Central memory CD4-positive, alpha-beta T cell (primary cell): ENCODE data around the gene TM7SF2.
"Not testable (repeated sequence)": the region's sequence is repeated elsewhere in the genome, so short reads cannot be mapped to it uniquely, and the experiment has no call there.

Experiments
- DNase-seq: peaks from one replicate; pipeline ENCODE4 v3.0.0; 2022

TM7SF2 gene

DNA sequence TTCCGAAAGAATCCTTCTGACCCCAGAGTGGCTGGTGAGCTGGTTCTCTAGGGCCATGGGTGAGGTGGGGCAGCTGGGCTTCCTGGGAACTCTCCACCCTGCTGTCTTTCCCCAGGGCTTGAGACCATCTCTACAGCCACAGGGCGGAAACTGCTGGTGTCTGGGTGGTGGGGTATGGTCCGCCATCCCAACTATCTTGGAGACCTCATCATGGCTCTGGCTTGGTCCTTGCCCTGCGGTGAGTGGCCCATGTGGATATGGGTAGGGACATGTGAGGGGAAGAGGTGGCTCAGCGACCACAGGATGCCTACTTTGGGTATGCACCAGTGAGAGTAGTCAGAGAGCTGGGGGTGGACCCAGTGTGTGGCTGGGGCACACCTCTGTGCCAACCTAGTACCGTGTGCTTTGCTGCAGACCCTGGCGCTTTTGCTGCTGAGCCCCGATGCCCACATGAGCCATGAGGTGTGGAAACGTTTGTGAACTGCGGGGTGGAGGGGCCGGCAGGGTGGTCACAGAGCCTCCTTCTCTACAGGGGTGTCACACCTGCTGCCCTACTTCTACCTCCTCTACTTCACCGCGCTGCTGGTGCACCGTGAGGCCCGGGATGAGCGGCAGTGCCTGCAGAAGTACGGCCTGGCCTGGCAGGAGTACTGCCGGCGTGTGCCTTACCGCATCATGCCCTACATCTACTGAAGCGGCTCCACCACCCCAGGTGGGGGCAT, 3.9 kb downstream of the TM7SF2 start:
- DNase-seq, result no peak

DNA sequence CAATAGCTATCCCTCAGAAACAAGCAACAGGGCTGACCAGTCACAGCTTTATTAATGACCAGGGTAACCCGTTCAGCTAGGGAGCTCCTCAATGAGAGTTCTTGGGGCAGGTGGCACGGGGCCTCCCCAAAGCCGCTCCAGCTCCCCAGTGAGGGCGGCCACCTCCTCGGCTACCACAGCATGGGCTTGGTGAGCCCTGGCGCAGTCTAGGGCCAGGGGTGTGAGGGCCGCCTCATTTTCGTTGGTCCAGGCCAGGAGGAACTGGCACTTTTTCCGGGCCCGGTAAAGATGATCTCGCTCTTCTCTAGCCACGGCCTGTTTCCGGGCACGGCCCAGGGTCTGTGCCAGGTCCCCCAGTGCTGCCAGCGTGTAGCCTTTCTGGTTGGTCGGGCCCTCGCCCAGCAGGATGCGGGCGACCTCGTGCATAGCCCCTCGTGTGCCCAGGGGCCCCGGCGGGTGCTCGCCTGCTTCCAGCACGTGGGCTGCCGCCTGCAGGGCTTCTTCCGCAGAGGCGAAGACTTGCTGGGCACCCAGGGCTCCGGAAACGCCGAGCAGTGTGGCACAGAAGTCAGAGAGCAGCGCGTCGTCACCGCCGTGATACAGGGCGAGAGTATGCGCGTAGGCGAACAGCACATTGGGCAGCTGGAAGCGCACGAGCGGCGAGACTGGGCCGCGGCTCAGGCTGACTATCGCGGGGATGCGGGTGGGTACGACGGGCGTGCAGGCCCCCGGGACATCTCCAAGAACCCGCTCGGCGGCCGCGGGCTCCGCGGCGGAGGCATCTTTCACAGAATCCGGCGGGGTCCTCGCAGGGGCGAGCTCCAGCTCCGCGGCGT, 4.9 kb downstream of the TM7SF2 start:
- peak; percentile 70 for DNase-seq

DNA sequence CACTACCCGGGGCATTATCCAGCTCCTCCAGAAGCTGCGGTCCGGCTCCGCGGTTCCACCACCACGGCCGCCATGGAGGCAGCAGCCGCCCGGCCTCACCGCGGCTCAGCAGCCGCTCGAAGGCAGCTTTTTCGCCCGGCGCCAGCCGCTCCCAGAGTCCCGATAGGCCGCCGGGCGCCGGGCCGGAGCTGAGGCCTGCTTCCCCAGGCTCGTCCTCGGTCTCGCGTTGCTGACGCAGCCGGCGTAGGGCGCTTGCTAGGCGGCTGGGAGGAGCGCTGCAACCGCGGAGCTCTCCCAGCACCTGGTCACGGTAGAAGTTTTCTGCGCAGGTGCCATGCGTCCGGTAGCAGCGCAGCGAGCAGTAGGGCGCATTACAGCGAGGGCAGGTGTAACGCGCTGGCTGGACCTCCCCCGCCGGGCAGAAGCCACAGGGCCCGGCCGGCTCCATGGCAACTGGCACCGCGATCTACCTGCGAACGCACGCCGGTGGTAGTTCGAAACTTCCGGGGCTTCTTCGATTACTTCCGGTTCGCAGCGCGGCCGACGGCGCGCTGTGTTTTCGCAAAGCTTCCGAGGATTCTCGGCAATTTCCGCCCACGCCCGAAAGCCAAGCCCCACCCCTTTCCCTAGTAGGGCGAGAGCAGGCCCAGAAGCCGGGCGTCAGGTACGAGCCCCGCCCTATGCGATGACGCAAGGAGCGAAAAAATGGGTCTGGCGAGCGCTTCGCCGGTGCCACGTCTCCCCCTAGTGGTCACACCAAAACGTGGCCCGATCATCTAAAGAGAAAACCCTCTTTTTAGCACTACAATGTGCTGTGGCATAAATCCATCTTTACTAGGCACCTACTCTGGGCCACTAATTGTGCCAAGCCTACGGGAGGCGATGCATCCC, 5.8 kb downstream of the TM7SF2 start, which contains the start of gene ZNHIT2:
TSS of gene ZNHIT2 (minus strand) at position 496 of the 891 bp plus-strand sequence. CDS start at position 448, 48 bp downstream.
- DNase-seq, result peak; percentile 100

DNA sequence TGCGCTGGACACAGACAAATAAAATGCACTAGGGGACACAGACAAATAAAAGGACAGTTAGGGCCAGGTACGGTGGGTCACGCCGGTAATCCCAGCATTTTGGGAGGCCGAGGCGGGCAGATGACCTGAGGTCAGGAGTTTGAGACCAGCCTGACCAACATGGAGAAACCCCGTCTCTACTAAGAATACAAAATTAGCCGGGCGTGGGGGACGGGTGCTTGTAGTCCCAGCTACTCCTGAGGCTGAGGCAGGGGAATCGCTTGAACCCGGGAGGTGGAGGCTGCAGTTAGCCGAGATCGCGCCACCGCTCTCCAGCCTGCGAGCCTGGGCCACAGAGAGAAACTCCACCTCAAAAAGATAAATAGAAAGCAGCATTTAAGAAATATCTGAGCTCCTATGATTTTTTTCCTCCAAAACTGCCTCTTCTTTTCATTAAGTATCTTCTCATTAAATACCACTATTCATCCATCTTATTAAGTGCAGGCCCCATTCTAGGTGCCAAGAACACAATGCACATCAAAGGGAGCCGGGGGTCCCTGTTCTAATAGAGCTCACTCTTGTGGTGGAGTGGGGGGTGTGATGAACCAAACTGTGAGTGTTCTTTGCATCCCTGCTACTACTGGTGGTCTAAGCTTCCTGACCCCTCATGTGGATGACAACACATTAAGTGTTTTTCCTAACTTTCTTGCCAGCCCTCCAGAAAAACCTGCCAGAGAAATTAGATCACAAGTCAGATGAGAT, 6.6 kb downstream of the TM7SF2 start:
- DNase-seq, result no peak

DNA sequence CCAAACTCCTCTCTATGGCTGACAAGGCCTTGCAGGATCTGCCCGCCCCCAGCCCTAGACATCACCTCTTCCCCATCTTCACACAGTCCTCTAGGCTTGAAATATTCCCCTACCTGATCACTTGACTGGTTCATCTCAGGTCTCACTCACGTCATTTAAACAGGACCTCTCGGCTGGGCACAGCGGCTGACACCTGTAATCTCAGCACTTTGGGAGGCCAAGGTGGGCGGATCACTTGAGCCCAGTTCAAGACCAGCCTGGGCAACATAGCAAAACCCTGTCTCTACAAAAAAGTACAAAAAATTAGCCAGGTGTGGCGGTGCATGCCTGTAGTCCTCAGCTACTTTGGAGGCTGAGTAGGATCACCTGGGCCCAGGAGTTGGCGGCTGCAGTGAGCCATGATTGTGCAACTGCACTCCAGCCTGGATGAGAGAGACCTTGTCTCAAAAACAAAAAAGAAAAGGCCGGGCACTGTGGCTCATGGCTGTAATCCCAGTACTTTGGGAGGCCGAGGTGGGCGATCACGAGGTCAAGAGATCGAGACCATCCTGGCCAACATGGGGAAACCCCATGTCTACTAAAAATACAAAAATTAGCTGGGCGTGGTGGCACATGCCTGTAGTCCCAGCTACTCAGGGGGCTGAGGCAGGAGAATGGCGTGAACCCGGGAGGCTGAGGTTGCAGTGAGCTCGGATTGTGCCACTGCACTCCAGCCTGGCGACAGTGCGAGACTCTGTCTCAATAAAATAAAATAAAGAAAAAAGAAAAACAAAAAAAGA, 7.4 kb downstream of the TM7SF2 start:
- DNase-seq, result not testable (repeated sequence)

DNA sequence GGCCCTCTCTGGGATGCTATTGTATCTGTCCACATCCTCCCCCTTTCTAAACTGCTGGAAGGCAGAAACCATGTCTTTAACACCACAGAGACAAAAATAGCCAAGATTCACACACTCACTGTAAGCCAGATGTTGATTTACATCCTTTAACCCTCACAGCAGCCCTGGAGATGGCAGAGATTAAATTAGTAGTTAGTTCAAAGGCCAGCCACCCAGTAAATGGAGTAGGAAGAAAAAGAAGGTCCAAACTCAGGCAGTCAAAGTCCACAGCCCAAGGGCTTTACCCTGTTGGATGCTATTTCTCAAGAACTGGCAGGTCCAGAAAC, 8.0 kb downstream of the TM7SF2 start:
- DNase-seq, result no peak

DNA sequence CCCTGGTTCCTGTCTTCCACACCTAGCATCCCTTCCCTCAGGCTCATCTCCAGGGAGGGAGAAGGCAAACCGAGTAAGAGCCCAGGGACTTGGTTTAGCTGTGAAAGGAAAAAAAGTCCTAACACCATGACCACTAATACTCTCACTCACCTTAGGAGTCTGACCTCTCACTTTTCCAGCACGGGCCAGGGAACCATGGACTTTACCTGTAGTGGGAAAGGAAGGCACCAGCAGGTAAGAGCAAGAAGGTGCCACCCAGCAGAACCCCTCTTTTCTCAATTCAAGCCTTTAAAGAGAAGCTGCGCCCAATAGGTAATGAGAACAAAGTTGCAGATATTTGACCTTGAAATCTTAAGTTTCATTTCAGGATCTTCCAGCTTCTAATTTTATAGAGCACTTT, 9.2 kb downstream of the TM7SF2 start:
- DNase-seq, result no peak

DNA sequence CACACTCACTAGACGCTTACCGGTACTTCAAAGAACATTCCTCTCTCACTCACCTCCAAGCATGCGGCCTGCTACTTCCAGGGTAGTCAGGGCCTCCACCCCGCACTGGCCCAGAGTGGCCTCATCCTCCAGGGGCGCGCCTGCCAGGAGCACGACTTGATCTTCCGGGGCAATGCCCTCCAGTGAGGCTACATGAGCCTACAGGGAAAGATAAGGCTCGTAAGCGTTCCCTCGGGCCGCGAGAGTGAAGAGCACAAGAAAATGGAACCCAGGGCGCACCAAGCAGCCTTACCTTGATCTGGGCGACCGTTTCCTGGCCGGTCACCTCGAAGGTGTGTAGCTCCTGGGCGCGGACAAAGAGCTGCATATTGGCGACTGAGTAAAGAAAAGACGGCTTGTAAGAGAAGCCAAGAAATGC, 9.8 kb downstream of the TM7SF2 start:
- no peak for DNase-seq

DNA sequence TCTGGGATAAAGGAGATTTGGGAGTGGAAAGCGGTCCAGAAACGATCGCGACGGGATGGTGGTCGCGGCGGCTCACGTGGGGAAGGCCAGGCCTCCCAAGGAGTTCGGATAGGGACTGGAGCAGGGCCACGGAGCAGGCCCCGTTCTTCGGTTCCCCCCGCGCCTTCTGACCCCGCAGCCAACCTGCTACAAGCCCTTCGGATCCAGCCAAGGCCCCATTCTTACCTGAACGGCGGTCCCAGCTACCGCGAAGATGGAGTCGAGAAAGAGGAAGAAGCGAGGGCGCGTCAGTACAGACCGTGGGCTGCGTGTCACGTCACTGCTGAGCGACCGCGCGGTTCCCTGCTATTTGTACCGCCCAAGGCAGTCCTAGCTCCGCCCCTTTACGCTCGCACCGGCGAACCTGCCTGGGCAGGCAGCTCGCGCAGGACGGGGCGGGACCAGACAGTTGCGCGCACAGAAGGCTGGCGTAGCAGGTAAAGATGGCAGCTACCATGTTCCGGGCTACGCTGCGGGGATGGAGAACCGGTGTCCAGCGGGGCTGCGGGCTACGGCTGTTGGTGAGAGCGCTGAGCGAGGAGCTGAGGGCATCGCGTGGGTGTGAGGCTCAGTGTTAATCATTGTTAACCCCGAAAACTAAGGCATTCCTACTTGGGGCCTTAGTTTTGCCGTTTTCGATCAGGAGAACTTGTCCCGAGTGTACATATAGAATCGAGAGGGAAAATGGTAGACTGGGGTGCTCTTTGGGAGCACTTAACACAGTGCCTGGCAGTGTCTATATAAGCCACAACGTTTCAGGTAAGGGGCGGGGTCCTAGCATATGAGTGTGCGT, 10.4 kb downstream of the TM7SF2 start, which contains the start of the genes FAU and MRPL49:
TSS of gene FAU (minus strand) at position 270 of the 832 bp plus-strand sequence. CDS start 321 bp downstream, outside the sequence.
TSS of gene MRPL49 (plus strand) at position 457 of the 832 bp plus-strand sequence. CDS start at position 483, 26 bp downstream.
- peak; percentile 98 for DNase-seq

DNA sequence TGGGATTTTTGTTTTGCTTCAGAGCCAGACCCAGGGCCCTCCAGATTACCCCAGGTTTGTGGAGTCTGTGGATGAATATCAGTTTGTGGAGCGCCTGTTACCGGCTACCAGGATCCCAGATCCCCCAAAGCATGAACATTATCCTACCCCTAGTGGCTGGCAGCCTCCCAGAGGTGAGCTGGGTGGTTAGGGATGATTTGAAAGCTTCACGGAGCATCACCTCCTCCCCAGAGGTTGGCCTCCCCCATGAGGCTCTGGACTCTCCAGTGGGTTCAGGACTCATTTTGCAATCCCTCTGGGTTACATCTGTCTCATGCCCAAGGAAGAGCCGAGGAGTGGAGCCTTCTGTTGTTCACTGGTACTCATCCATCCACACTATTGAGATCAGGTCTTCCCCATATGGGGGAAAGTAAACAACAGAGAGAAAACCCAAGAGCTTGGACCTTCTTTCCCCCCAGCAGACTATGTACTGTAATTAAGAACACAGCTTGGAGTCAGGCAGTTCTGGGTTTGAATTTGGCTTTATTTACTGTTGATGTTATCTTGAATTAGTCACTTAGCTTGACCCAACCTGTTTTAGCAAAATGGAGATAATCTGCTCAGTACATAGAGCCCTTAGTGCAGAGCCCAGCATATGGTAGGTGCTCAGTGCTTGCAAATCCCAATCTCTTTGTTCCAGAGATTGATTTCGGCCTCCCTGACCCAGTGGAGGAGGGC, 13.0 kb downstream of the TM7SF2 start:
- no peak for DNase-seq

DNA sequence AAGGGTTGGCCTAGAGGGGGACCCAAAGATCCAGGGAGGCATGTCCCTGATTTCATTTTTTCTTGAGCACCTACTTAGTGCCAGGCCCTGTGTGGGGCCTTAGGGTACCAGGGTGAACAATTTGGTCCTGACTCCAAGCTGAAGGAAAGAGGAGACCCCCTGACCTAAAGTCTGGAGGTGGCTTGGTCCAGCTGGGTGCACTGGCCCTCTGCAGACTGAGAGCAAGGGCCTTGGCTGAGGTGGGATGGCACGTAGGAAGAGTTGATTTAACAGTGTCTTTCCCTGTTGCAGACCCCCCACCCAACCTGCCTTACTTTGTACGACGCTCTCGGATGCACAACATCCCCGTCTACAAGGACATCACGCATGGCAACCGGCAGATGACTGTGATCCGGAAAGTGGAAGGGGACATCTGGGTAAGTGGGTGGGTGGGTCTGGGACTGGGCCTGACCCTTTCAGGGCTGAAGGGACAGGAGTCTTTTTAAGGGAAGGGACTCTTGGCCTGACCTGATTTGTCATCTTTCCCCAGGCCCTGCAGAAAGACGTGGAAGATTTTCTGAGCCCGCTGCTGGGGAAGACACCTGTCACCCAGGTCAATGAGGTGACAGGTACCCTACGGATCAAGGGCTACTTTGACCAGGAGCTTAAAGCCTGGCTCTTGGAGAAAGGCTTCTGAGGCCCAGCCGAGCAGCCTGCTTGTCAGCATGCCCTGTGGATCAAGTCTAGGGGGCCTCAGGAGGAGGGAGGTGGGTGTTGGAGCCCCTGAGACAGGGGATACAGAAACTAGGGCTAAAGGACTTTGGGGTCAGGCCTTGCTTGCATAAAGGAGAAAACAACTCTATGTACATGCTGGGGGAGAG, 13.8 kb downstream of the TM7SF2 start:
- no peak for DNase-seq

DNA sequence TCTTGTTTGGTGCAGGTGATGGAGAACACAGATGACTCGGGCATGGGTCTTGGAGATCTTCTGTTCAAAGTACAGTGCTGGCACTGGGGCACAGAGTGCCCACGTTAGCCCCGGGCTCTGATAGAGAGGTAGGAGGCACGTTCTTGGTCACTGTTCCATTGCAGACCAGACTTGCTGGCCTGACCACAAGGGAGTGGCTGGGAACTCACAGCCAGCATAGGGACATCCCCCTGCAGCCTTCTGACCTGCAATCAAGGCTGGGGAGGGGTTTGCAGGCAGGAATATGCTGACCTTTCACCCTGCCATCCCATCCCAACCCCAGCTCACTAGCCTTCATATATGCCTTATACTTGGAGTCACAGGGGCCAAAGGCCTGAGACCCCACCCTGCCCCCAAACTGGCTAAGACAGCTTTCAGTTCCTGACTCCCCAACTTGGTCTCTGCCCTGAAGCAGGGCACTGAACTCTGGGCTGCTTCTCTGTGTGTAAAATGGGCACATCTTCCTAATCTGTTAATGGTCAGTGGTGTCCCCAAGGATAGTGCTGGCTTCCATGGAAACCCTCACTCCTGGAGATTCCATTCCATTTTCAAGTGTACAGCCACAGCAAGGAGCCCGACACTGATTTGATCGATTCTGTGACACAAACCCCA, 15.1 kb downstream of the TM7SF2 start:
- no peak for DNase-seq

DNA sequence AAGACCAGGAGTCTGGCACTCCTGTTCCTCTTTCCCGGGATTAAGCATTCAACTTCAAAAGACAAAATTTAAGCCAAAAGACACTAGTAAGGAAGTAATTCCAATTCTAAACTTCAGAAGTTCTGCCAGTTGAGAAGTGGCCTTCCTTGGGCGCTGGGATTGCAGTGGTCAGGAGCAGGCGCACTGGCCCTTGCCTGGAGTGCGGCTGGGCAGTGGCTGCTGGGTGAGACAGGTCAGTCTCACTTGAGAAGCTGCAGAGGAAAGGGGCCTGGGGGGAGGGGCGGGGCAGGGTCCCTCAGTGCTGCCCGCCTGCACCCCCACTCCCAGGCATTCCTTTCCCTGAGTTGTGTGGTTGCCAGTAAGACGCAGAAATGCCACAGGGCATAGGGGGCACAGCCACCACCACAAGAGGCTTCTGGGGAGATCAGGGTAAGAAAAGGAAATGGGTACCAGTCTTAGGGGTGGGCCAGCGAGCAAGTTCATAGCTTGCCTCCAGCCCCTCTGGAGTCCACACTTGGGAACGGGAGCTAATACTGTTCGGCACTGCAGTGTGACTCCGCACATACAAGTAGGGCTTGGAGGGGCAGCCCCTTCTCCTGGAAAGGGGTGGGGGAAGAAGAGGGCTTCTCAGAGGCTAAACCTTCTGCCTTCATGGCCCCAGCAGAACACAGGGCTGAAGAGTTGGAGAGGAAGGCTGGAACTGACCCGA, 16.0 kb downstream of the TM7SF2 start:
- DNase-seq, result no peak

DNA sequence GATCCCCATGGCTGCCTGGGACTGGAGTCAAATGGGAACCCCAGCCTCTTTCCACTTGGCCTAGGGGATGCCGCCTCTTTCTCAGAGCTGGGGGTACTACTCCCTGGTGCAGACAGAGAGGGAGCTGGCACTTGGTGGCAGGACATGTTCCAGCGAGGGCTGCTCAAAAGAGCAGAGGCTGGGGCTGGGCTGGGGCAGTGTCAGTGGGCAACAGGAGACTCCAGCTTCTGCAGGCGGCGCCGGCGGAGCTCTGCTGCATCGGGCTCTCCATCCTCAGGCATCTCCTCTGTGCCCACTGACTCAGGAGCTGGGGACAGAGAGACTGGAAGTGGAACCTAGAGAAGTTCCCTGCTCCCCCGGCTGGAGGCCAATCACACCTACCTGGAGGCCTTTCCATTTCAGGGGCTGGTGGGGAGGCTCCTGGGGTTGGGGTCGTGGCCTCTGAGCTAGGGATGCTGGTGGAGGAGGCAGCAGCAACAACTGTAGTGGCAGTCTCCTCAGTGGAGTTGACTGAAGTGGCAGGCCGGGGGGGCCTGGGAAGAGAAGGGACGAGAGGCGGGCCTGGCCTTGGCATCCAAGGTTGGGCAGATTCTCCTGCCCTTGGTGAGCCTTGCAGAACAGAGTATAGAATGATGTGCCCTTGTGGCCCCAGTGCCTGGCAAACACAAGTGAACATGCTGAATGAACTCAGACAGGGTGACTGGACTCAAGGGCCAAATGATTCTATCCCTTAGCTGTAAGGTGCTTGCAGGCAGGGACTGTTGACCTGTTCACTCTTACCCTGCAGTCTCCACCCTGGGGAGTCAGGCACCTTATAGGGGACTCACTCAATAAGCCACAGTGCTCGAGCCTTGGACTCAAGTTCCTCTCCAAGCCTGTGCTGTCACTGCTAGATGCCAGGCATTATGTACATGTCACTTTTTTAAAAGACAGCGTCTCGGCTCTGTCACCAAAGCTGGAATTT, 16.8 kb downstream of the TM7SF2 start:
- no peak for DNase-seq

DNA sequence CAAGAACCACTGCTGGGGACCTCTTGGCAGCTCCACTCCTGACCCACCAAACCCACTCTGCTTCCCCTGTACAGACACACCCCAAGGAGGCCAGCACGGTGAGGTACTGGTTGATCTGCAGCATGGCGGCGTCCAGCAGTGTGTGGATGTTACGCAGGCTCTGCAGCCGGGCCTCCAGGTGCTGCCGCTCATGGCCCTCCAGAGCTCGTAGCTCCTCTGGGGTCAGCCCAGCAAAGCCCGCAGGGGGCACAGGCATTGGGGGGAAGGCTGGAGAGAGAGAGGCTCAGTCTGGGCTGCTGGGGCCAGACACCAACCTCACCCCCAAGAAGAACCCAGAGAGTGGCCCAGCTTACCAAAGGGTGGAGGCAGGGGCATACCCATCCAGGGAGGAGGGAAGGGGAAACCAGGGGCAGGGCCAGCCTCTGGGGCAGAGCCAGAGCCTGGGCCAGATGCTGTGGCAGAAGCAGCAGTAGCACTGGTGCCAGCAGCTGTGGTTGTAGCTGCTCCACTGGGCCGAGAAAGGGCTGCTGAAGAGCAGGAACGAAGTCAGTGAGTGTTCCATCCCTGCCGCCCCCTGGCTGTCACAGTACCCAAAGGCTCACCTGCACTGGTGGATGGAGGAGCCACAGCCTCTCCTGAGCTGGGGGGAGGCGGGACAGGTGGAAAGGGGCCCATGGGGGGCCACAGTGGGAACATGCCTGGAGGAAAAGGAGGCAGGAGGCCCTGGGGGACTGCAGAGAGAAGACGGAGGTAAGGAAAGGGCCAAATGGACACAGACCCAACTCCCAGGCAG, 18.2 kb downstream of the TM7SF2 start:
- no peak for DNase-seq
